GM23248 (cell line): ENCODE results near the gene CSTPP1. TPM values are rescaled to one million over a fixed set of nuclear protein-coding genes. Genes with fewer than 3 reads are reported as not detected.

Experiments
- DNase-seq: peaks from one replicate; pipeline ENCODE4 v3.0.0-alpha.2; 2015
- H2AFZ ChIP-seq: fragments of 200-600 bp; sonication (generic); 2 replicates; pipeline ENCODE4 v1.6.1; 2016; ENCODE audit warnings: antibody characterized with exemption
- H3F3A ChIP-seq: fragments of 200-600 bp; sonication (generic); 2 replicates; pipeline ENCODE4 v1.6.1; 2016; ENCODE audit warnings: mild to moderate bottlenecking, antibody characterized with exemption, mixed run types; ENCODE audit not compliant: insufficient read depth
- H3K27ac ChIP-seq: fragments of 200-600 bp; sonication (generic); 2 replicates; pipeline ENCODE4 v1.5.1; 2016; ENCODE audit warnings: mild to moderate bottlenecking
- H3K27me3 ChIP-seq: fragments of 200-600 bp; sonication (generic); replicated peaks from 2 replicates; pipeline ENCODE4 v1.6.1; 2016; ENCODE audit warnings: mild to moderate bottlenecking; ENCODE audit not compliant: insufficient read depth
- H3K36me3 ChIP-seq: fragments of 200-600 bp; sonication (generic); 2 replicates; pipeline ENCODE4 v1.6.1; 2016; ENCODE audit warnings: low read depth, mild to moderate bottlenecking
- H3K4me1 ChIP-seq: fragments of 200-600 bp; sonication (generic); 2 replicates; pipeline ENCODE4 v1.6.1; 2016; ENCODE audit warnings: mild to moderate bottlenecking; ENCODE audit not compliant: insufficient read depth
- H3K4me2 ChIP-seq: fragments of 200-600 bp; sonication (generic); one replicate; pipeline ENCODE4 v1.6.1; 2016; ENCODE audit warnings: mild to moderate bottlenecking; ENCODE audit not compliant: unreplicated experiment
- H3K4me3 ChIP-seq: fragments of 200-600 bp; sonication (generic); 2 replicates; pipeline ENCODE4 v1.5.1; 2016; ENCODE audit warnings: mild to moderate bottlenecking
- H3K79me2 ChIP-seq: fragments of 200-600 bp; sonication (generic); 2 replicates; pipeline ENCODE4 v1.6.1; 2016; ENCODE audit warnings: mild to moderate bottlenecking; ENCODE audit not compliant: insufficient read depth
- H3K9ac ChIP-seq: fragments of 200-600 bp; sonication (generic); 2 replicates; pipeline ENCODE4 v1.6.1; 2016; ENCODE audit warnings: mild to moderate bottlenecking
- H3K9me2 ChIP-seq: fragments of 200-600 bp; sonication (generic); 2 replicates; pipeline ENCODE4 v1.6.1; 2016; ENCODE audit warnings: mixed run types, mild to moderate bottlenecking, moderate library complexity; ENCODE audit not compliant: insufficient read depth
- H3K9me3 ChIP-seq: fragments of 200-600 bp; sonication (generic); one replicate; pipeline ENCODE4 v1.6.1; 2017; ENCODE audit warnings: low read depth
- H4K20me1 ChIP-seq: fragments of 200-600 bp; sonication (generic); 2 replicates; pipeline ENCODE4 v1.6.0; 2016; ENCODE audit not compliant: insufficient read depth
- EZH2 ChIP-seq: fragments of 200-600 bp; sonication (generic); IDR thresholded peaks from 2 replicates; pipeline ENCODE4 v1.6.1; 2018; ENCODE audit warnings: antibody characterized with exemption, mild to moderate bottlenecking; ENCODE audit not compliant: insufficient read depth, poor library complexity, severe bottlenecking
- EZH2phosphoT487 ChIP-seq: fragments of 200-600 bp; sonication (generic); IDR thresholded peaks from 2 replicates; pipeline ENCODE4 v1.6.1; 2018; ENCODE audit warnings: antibody characterized with exemption, moderate library complexity, mild to moderate bottlenecking, low read depth; ENCODE audit not compliant: insufficient read depth
- WGBS, 2 experiments: methylation state at CpG; one replicate each; pipeline ENCODE4 v1.1.6; 2015 to 2017; ENCODE audit warnings: low lambda C conversion rate in 2 of 2, low coverage in 1 of 2; ENCODE audit errors: missing lambda C conversion rate in 2 of 2; 5-methylcytosine and 5-hydroxymethylcytosine counted together
- in situ Hi-C: fragments of 300-500 bp; cut with MboI; formaldehyde crosslinking; loops from 2 replicates; pipeline ENCODE4 v1.15.0; 2020
- polyA plus RNA-seq: library from polyadenylated mRNA; unstranded; fragments of >200 nt; fragmentation: Nextera tagmentation; extraction: Ambion mirVana; gene quantifications from 2 replicates; pipeline ENCODE4 v1.2.1, GENCODE V29; 2016
- total RNA-seq: library from RNA; depleted of rRNA; stranded (reverse); fragments of >200 nt; shearing (Covaris generic); gene quantifications from 2 replicates; pipeline ENCODE4 v1.2.3, GENCODE V29; 2014

CSTPP1 gene
- total and polyA plus RNA-seq, 2 experiments from 2014 or later: 21.7 to 39.9 TPM

GRCh38 chr11:47157805-47158204 is 221.2 kb downstream of the CSTPP1 start:
- in situ Hi-C loops: loop anchor here (5.0 kb wide), 1 partner anchor 271 kb away; no protein-coding TSS in a partner anchor
- Histone ChIP-seq H3K27ac (no peak overlapping the region), H3K4me3 (no peak overlapping the region), H3K9me2 (no peaks in the 10 kb centered on the region), H3K9ac (no peak overlapping the region), H3K27me3 (no peaks in the 10 kb centered on the region), H4K20me1 (no peaks in the 10 kb centered on the region), H2AFZ (no peak overlapping the region), H3K79me2 (no peaks in the 10 kb centered on the region), H3F3A (peaks cover 22% of the 10 kb centered on the region), H3K9me3 (no peaks in the 10 kb centered on the region), H3K4me1 (peaks cover 7% of the 10 kb centered on the region), H3K4me2 (no peak overlapping the region), H3K36me3 (no peaks in the 10 kb centered on the region)
- DNase-seq: no peak
- no peak for TF ChIP-seq EZH2phosphoT487
- TF ChIP-seq EZH2: no peak
- 91 to 94% methylated on average over 8 of the region's 8 CpGs for WGBS, 2 experiments

GRCh38 chr11:47158242-47158641 is 221.7 kb downstream of the CSTPP1 start:
- Histone ChIP-seq H3K27ac (no peak overlapping the region), H3F3A (peaks cover 21% of the 10 kb centered on the region), H3K27me3 (no peaks in the 10 kb centered on the region), H3K9me2 (no peaks in the 10 kb centered on the region), H3K4me2 (no peak overlapping the region), H2AFZ (no peak overlapping the region), H3K36me3 (no peaks in the 10 kb centered on the region), H3K4me3 (no peak overlapping the region), H3K4me1 (peaks cover 3% of the 10 kb centered on the region), H4K20me1 (no peaks in the 10 kb centered on the region), H3K9ac (no peak overlapping the region), H3K79me2 (no peaks in the 10 kb centered on the region), H3K9me3 (no peaks in the 10 kb centered on the region)
- no peak for TF ChIP-seq EZH2
- no peak for TF ChIP-seq EZH2phosphoT487
- in situ Hi-C loops: loop anchor here (5.0 kb wide), 1 partner anchor 271 kb away; no protein-coding TSS in a partner anchor
- DNase-seq: no peak
- 91 to 94% methylated on average over 5 of the region's 5 CpGs for WGBS, 2 experiments

- no peak overlapping the region for H3K9ac ChIP-seq
- in situ Hi-C loops: no loop called here
- H3K4me3 ChIP-seq: no peak overlapping the region
- H3K27ac ChIP-seq: no peak overlapping the region
- H3K4me1 ChIP-seq: no peaks in the 10 kb centered on the region
- no peaks in the 10 kb centered on the region for H3K9me3 ChIP-seq
- DNase-seq: no peak
- TF ChIP-seq EZH2phosphoT487 (no peak), EZH2 (no peak)
- no peaks in the 10 kb centered on the region for H3K36me3 ChIP-seq
- no peak overlapping the region for H3K4me2 ChIP-seq
- no peaks in the 10 kb centered on the region for H4K20me1 ChIP-seq
- no peaks in the 10 kb centered on the region for H3K79me2 ChIP-seq
- H3K27me3 ChIP-seq: no peaks in the 10 kb centered on the region
- 62 to 70% methylated on average over 5 of the region's 5 CpGs for WGBS, 2 experiments
- peaks cover 7% of the 10 kb centered on the region; the same call in 1 of the 2 replicates for H3F3A ChIP-seq
- no peak overlapping the region for H2AFZ ChIP-seq
- no peaks in the 10 kb centered on the region for H3K9me2 ChIP-seq
Measured at GRCh38 chr11:47160753-47161133, 224.2 kb downstream of the CSTPP1 start.

DNA sequence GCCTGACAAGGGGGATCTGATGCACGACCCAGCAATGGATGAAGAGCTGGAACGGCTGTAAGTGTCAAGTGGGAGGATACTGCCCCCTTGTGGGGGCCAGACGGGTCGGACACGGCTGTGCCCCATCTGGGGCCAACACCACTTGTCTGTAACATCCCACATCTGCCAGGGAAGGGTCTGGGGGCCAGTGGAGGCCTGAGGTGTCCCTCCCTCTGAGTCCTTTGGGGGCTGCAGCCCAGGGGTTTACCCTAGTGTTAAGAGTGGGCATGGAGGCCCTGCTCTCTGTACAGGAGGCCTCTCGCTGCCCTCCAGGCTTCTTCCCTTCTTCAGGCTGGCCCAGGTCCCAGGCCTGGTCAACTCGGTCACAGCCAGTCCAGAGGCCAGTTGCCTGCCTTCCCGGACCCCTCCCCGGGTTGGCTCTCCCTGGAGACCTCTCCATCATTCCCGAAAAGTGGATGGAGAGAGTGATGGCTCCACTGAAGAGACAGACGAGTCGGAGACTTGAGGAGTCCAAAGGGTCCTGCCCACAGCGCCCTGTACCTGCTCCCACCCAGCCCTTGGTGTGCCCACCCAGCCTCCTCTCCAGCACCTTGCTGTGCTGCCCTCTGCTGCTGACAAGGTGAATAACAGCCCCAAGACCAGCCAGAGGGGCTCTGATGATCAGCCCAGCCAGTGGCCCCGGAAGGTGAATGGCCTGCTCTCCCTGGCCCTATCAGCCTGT is 224.7 kb downstream of the CSTPP1 start:
- Histone ChIP-seq H3K36me3 (0 out of 2 replicates have a peak, but pooled peaks cover 2% of the 10 kb centered on the region), H3K27ac (no peak overlapping the region), H3K79me2 (no peaks in the 10 kb centered on the region), H3K4me2 (no peak overlapping the region), H3K9ac (no peak overlapping the region), H3K9me3 (no peaks in the 10 kb centered on the region), H3K27me3 (no peaks in the 10 kb centered on the region), H3K4me3 (no peak overlapping the region), H2AFZ (no peak overlapping the region), H3F3A (peaks cover 6% of the 10 kb centered on the region; the same call in 1 of the 2 replicates), H3K9me2 (no peaks in the 10 kb centered on the region), H4K20me1 (no peaks in the 10 kb centered on the region), H3K4me1 (no peaks in the 10 kb centered on the region)
- in situ Hi-C loops: no loop called here
- TF ChIP-seq EZH2: no peak
- no peak for TF ChIP-seq EZH2phosphoT487
- WGBS, 2 experiments: 29 to 31% methylated on average over 14 of the region's 14 CpGs
- peak; percentile 82 for DNase-seq
